ENCODE results near the gene AKR1C3. TPM values are rescaled to one million over a fixed set of nuclear protein-coding genes. Genes with fewer than 3 reads are reported as not detected.
"Not testable (repeated sequence)": the region's sequence is repeated elsewhere in the genome, so short reads cannot be mapped to it uniquely, and the experiment has no call there.

The AKR1C3 gene
- total and polyA plus RNA-seq, 2 of the 4 experiments (the other 2 are of a cell fraction) = 0.18 to 0.51 TPM

DNA sequence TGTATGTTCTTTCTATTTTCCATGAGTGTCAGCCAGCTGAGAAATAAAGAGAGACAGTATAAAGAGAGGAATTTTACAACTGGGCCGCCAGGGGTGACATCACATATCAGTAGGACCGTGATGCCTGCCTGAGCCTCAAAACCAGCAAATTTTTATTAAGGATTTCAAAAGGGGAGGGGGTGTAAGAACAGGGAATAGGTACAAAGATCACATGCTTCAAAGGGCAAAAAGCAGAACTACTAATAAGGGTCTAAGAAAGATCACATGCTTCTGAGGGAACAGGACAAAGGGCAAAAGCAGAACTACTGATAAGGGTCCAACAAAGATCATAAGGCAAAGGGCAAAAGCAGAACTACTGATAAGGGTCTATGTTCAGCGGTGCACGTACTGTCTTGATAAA is 43.5 kb downstream of the AKR1C3 start:
- H2AFZ ChIP-seq (replicated peaks; ENCODE audit: low read length, poor library complexity); H3K9me1 ChIP-seq (ENCODE audit: insufficient read depth, low read length); BruUV-seq (replicated peaks); H3K27ac ChIP-seq (ENCODE audit: insufficient read depth, low read length); H3K4ac ChIP-seq (ENCODE audit: low read depth, low read length); H2BK20ac ChIP-seq (ENCODE audit: low read depth, low read length); CTCF ChIA-PET; H4K8ac ChIP-seq (ENCODE audit: low read depth in 2 of 2, low read length in 2 of 2); H2BK120ac ChIP-seq (ENCODE audit: low read depth, low read length); H3K18ac ChIP-seq (ENCODE audit: low read depth, low read length); H3K9ac ChIP-seq (ENCODE audit: low read depth, low read length); H2AK9ac ChIP-seq (replicated peaks; ENCODE audit: low read depth, low read length, poor library complexity); H3K27me3 ChIP-seq (ENCODE audit: control insufficient read depth, insufficient read depth, low read length); dilution Hi-C loops (cut with HindIII; ENCODE audit: low sequenced_read_pairs, unreplicated experiment); H4K20me1 ChIP-seq (ENCODE audit: insufficient read depth, low read length); H2BK5ac ChIP-seq (ENCODE audit: low read depth, low read length, poor library complexity, severe bottlenecking); POLR2A ChIA-PET (ENCODE audit: unreplicated experiment); H2BK15ac ChIP-seq (ENCODE audit: low read depth, low read length); H3K4me3 ChIP-seq (ENCODE audit: insufficient read depth, low read depth, low read length); H3K9me3 ChIP-seq (ENCODE audit: control insufficient read depth, insufficient read depth, low read length); H3K4me1 ChIP-seq (ENCODE audit: control insufficient read depth, insufficient read depth, low read length); H3K4me2 ChIP-seq (ENCODE audit: low read depth, low read length); H2AK5ac ChIP-seq (ENCODE audit: low read depth, low read length); H3K79me1 ChIP-seq (ENCODE audit: low read depth in 1 of 2, low read length in 2 of 2); H3K14ac ChIP-seq (replicated peaks; ENCODE audit: low read depth, low read length); ATAC-seq (ENCODE audit: low read depth); H3K23ac ChIP-seq (ENCODE audit: low read depth, low read length); intact Hi-C loops (cut with micrococcal nuclease); H4K5ac ChIP-seq (ENCODE audit: low read depth, low read length); DNase-seq; H3K56ac ChIP-seq (ENCODE audit: extremely low read depth, insufficient read depth, low read length); in situ Hi-C loops (cut with MboI; ENCODE audit: low sequenced_read_pairs); H3K36me3 ChIP-seq (ENCODE audit: control insufficient read depth, insufficient read depth, low read length); H4K91ac ChIP-seq (ENCODE audit: insufficient read depth, low read depth, low read length): not testable (repeated sequence)
- no CpG with 5 or more reads among the region's 4 CpGs for WGBS, 2 experiments (ENCODE audit: extremely low coverage in 2 of 2, insufficient read length in 1 of 2)
